Neural cell (in vitro differentiated cells): ENCODE measurements around the gene PDE11A. TPM values are rescaled to one million over a fixed set of nuclear protein-coding genes. Genes with fewer than 3 reads are reported as not detected.

Experiments used
- H2AFZ ChIP-seq: fragments of 200-600, 300-800 bp; sonication (generic), shearing (Covaris generic); 2 replicates; pipeline ENCODE4 v1.6.0; 2014; ENCODE audit warnings: low read depth, mild to moderate bottlenecking, antibody characterized with exemption, low read length, moderate library complexity
- H3F3A ChIP-seq: fragments of 200-600 bp; shearing (Covaris generic); 2 replicates; pipeline ENCODE4 v1.6.1; 2016; ENCODE audit warnings: mild to moderate bottlenecking, moderate library complexity, mixed read lengths, antibody characterized with exemption, low read length; ENCODE audit not compliant: insufficient read depth, poor library complexity, severe bottlenecking
- H3K27ac ChIP-seq: fragments of 200-600, 300-800 bp; sonication (generic), shearing (Covaris generic); 2 replicates; pipeline ENCODE4 v1.5.1; 2014; ENCODE audit warnings: mild to moderate bottlenecking, low read length, moderate library complexity
- H3K27me3 ChIP-seq: fragments of 300-800, 200-600 bp; sonication (generic), shearing (Covaris generic); 2 replicates; pipeline ENCODE4 v1.6.0; 2014; ENCODE audit warnings: mild to moderate bottlenecking, low read depth, low read length, moderate library complexity; ENCODE audit not compliant: insufficient read depth
- H3K36me3 ChIP-seq: fragments of 300-800, 200-600 bp; sonication (generic), shearing (Covaris generic); 2 replicates; pipeline ENCODE4 v1.5.1; 2014; ENCODE audit warnings: mild to moderate bottlenecking, antibody characterized with exemption, low read length, moderate library complexity; ENCODE audit not compliant: insufficient read depth
- H3K4me2 ChIP-seq: fragments of 300-800, 200-600 bp; sonication (generic), shearing (Covaris generic); 2 replicates; pipeline ENCODE4 v1.6.0; 2014; ENCODE audit warnings: mild to moderate bottlenecking, low read length
- H3K4me3 ChIP-seq: fragments of 300-800, 200-600 bp; sonication (generic), shearing (Covaris generic); 2 replicates; pipeline ENCODE4 v1.5.1; 2014; ENCODE audit warnings: mild to moderate bottlenecking, low read length, moderate library complexity
- H3K79me2 ChIP-seq: fragments of 200-600 bp; shearing (Covaris generic); replicated peaks from 2 replicates; pipeline ENCODE4 v1.6.0; 2014; ENCODE audit warnings: mild to moderate bottlenecking, low read length, moderate library complexity; ENCODE audit not compliant: insufficient read depth
- H3K9ac ChIP-seq: fragments of 300-800, 200-600 bp; sonication (generic), shearing (Covaris generic); 2 replicates; pipeline ENCODE4 v1.6.1; 2016; ENCODE audit warnings: mild to moderate bottlenecking, low read length, mixed read lengths
- H3K9me2 ChIP-seq: fragments of 200-600 bp; shearing (Covaris generic); 2 replicates; pipeline ENCODE4 v1.6.1; 2016; ENCODE audit warnings: mild to moderate bottlenecking, low read length, mixed read lengths; ENCODE audit not compliant: insufficient read depth
- H3K9me3 ChIP-seq: fragments of 200-600, 300-800 bp; sonication (generic), shearing (Covaris generic); 2 replicates; pipeline ENCODE4 v1.6.1; 2016; ENCODE audit warnings: mild to moderate bottlenecking, mixed run types, low read length, moderate library complexity, mixed read lengths
- H4K20me1 ChIP-seq: fragments of 200-600 bp; shearing (Covaris generic); 2 replicates; pipeline ENCODE4 v1.6.1; 2016; ENCODE audit warnings: mild to moderate bottlenecking, mixed run types; ENCODE audit not compliant: insufficient read depth
- EP300 ChIP-seq: fragments of 450-650 bp; conservative IDR thresholded peaks from 2 replicates; pipeline ENCODE4 v1.6.1; 2014; ENCODE audit warnings: antibody characterized with exemption, mild to moderate bottlenecking, moderate library complexity; ENCODE audit not compliant: poor library complexity, severe bottlenecking
- EZH2 ChIP-seq: fragments of 200-600, 300-800 bp; shearing (Covaris generic), sonication (generic); IDR thresholded peaks from 2 replicates; pipeline ENCODE4 v1.6.1; 2014; ENCODE audit warnings: antibody characterized with exemption, low read length, borderline replicate concordance, mild to moderate bottlenecking; ENCODE audit not compliant: insufficient read depth, poor library complexity, severe bottlenecking
- MXI1 ChIP-seq: fragments of 450-650 bp; conservative IDR thresholded peaks from 2 replicates; pipeline ENCODE4 v1.6.1; 2014; ENCODE audit warnings: antibody characterized with exemption, mild to moderate bottlenecking; ENCODE audit not compliant: poor library complexity, severe bottlenecking
- POLR2AphosphoS5 ChIP-seq: IDR thresholded peaks from 2 replicates; pipeline ENCODE4 v1.6.1; 2012
- RAD21 ChIP-seq: fragments of 450-650 bp; conservative IDR thresholded peaks from 2 replicates; pipeline ENCODE4 v1.6.1; 2014; ENCODE audit warnings: antibody characterized with exemption, mild to moderate bottlenecking, moderate library complexity
- SMC3 ChIP-seq: fragments of 450-650 bp; conservative IDR thresholded peaks from 2 replicates; pipeline ENCODE4 v1.6.1; 2014; ENCODE audit warnings: antibody characterized with exemption, mild to moderate bottlenecking, moderate library complexity; ENCODE audit not compliant: poor library complexity
- TAF1 ChIP-seq: IDR thresholded peaks from 2 replicates; pipeline ENCODE4 v1.6.1; 2012; ENCODE audit warnings: low read depth
- polyA plus RNA-seq: library from polyadenylated mRNA; depleted of rRNA; stranded (reverse); fragments of >200 nt; gene quantifications from 2 replicates; pipeline ENCODE4 v1.2.3, GENCODE V29; 2014
- TF ChIP-seq, protein P1 (sequence below): IDR thresholded peaks from 2 replicates; pipeline ENCODE4 v1.6.1; 2012; ENCODE audit warnings: borderline replicate concordance
- TF ChIP-seq, protein P2 (sequence below): fragments of 450-650 bp; IDR thresholded peaks from 2 replicates; pipeline ENCODE4 v1.5.1; 2014; ENCODE audit warnings: antibody characterized with exemption, mild to moderate bottlenecking, moderate library complexity; ENCODE audit not compliant: poor library complexity, severe bottlenecking

PDE11A gene
- polyA plus RNA-seq, 1 donor from 2014 or later = 0.89 TPM

- no peak overlapping the region for H3K4me2 ChIP-seq
- H2AFZ ChIP-seq = no peak overlapping the region
- H3K9me2 ChIP-seq = no peaks in the 10 kb centered on the region
- no peak overlapping the region for H3K9ac ChIP-seq
- H4K20me1 ChIP-seq = no peaks in the 10 kb centered on the region
- no peak overlapping the region for H3K27ac ChIP-seq
- no peaks in the 10 kb centered on the region for H3K27me3 ChIP-seq
- TF ChIP-seq MXI1 (no peak), SMC3 (no peak), EZH2 (no peak), TAF1 (no peak)
- no peaks in the 10 kb centered on the region for H3F3A ChIP-seq
- H3K79me2 ChIP-seq = no peaks in the 10 kb centered on the region
- no peak overlapping the region for H3K4me3 ChIP-seq
- no peaks in the 10 kb centered on the region for H3K36me3 ChIP-seq
- no peaks in the 10 kb centered on the region for H3K9me3 ChIP-seq
Measured at GRCh38 chr2:177636672-177637071, 435.9 kb downstream of the PDE11A start.

DNA sequence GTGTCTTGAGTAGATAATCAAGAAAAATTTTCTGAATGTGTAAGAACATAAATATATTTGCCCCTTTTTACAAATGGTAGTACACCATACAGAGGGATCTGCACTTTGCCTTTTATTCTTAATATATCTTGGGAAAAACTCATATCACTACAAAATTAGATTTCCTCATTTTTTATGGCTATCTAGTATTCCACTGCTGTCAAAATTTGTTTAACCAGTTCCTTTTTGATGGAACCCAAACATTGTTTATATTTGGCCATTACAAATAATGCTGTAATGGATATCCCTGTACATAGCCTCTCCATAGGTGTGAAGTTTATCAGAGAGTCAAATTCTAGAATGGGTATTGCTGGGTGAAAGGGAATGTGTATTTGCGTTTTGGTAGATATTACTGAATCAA, 436.9 kb downstream of the PDE11A start:
- Histone ChIP-seq H4K20me1 (no peaks in the 10 kb centered on the region), H2AFZ (no peak overlapping the region), H3K9ac (no peak overlapping the region), H3K27ac (no peak overlapping the region), H3K79me2 (no peaks in the 10 kb centered on the region), H3K9me3 (no peaks in the 10 kb centered on the region), H3K4me2 (no peak overlapping the region), H3K36me3 (no peaks in the 10 kb centered on the region), H3K27me3 (no peaks in the 10 kb centered on the region), H3K4me3 (no peak overlapping the region), H3K9me2 (no peaks in the 10 kb centered on the region), H3F3A (no peaks in the 10 kb centered on the region)
- TF ChIP-seq TAF1 = no peak
- TF ChIP-seq SMC3 = no peak
- no peak for TF ChIP-seq MXI1
- no peak for TF ChIP-seq RAD21
- TF ChIP-seq EP300 = no peak
- TF ChIP-seq, protein P1, sequence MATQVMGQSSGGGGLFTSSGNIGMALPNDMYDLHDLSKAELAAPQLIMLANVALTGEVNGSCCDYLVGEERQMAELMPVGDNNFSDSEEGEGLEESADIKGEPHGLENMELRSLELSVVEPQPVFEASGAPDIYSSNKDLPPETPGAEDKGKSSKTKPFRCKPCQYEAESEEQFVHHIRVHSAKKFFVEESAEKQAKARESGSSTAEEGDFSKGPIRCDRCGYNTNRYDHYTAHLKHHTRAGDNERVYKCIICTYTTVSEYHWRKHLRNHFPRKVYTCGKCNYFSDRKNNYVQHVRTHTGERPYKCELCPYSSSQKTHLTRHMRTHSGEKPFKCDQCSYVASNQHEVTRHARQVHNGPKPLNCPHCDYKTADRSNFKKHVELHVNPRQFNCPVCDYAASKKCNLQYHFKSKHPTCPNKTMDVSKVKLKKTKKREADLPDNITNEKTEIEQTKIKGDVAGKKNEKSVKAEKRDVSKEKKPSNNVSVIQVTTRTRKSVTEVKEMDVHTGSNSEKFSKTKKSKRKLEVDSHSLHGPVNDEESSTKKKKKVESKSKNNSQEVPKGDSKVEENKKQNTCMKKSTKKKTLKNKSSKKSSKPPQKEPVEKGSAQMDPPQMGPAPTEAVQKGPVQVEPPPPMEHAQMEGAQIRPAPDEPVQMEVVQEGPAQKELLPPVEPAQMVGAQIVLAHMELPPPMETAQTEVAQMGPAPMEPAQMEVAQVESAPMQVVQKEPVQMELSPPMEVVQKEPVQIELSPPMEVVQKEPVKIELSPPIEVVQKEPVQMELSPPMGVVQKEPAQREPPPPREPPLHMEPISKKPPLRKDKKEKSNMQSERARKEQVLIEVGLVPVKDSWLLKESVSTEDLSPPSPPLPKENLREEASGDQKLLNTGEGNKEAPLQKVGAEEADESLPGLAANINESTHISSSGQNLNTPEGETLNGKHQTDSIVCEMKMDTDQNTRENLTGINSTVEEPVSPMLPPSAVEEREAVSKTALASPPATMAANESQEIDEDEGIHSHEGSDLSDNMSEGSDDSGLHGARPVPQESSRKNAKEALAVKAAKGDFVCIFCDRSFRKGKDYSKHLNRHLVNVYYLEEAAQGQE = no peak
- no peak for TF ChIP-seq EZH2
- TF ChIP-seq, protein P2, sequence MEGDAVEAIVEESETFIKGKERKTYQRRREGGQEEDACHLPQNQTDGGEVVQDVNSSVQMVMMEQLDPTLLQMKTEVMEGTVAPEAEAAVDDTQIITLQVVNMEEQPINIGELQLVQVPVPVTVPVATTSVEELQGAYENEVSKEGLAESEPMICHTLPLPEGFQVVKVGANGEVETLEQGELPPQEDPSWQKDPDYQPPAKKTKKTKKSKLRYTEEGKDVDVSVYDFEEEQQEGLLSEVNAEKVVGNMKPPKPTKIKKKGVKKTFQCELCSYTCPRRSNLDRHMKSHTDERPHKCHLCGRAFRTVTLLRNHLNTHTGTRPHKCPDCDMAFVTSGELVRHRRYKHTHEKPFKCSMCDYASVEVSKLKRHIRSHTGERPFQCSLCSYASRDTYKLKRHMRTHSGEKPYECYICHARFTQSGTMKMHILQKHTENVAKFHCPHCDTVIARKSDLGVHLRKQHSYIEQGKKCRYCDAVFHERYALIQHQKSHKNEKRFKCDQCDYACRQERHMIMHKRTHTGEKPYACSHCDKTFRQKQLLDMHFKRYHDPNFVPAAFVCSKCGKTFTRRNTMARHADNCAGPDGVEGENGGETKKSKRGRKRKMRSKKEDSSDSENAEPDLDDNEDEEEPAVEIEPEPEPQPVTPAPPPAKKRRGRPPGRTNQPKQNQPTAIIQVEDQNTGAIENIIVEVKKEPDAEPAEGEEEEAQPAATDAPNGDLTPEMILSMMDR = no peak
- TF ChIP-seq POLR2AphosphoS5 = no peak

- Histone ChIP-seq H3K36me3 (no peaks in the 10 kb centered on the region), H3K4me2 (no peak overlapping the region), H3K27ac (no peak overlapping the region), H3K9me2 (no peaks in the 10 kb centered on the region), H2AFZ (no peak overlapping the region), H3K9me3 (no peaks in the 10 kb centered on the region), H3K79me2 (no peaks in the 10 kb centered on the region), H3K4me3 (no peak overlapping the region), H3F3A (no peaks in the 10 kb centered on the region), H3K9ac (no peak overlapping the region), H3K27me3 (no peaks in the 10 kb centered on the region), H4K20me1 (no peaks in the 10 kb centered on the region)
- TF ChIP-seq SMC3 (no peak), RAD21 (no peak), MXI1 (no peak), EZH2 (no peak), POLR2AphosphoS5 (no peak), EP300 (no peak), TAF1 (no peak)
- TF ChIP-seq, protein P2 = no peak
- TF ChIP-seq, protein P1 = no peak
Measured at GRCh38 chr2:177633910-177634294, 438.7 kb downstream of the PDE11A start.
